ENCODE measurements around the gene SLC26A1. TPM values are rescaled to one million over a fixed set of nuclear protein-coding genes. Genes with fewer than 3 reads are reported as not detected.

Gene SLC26A1
- total RNA-seq, 1 experiment from 2014 or later = 6.2 TPM

Other genes with a start within 250 kb of the SLC26A1 start
- gene CPLX1, start 167.3 kb downstream of the SLC26A1 start, total RNA-seq (2014; rRNA removed; shearing (Covaris generic)) = 0.28 and 0.73 TPM in 2 replicates
- gene GAK, start 61.1 kb downstream of the SLC26A1 start, total RNA-seq (2014; rRNA removed; shearing (Covaris generic)) = 278 and 308 TPM in 2 replicates
- 13.7 and 33.0 TPM in 2 replicates for gene TMEM175, start 60.9 kb downstream of the SLC26A1 start, total RNA-seq (2014; rRNA removed; shearing (Covaris generic))
- gene DGKQ, start 19.8 kb downstream of the SLC26A1 start, total RNA-seq (2014; rRNA removed; shearing (Covaris generic)) = 46.7 and 50.5 TPM in 2 replicates
- gene IDUA, start 6.4 kb downstream of the SLC26A1 start, total RNA-seq (2014; rRNA removed; shearing (Covaris generic)) = 39.7 and 53.5 TPM in 2 replicates
- 74.9 and 76.9 TPM in 2 replicates for gene FGFRL1, start 18.2 kb upstream of the SLC26A1 start, total RNA-seq (2014; rRNA removed; shearing (Covaris generic))
- gene RNF212, start 120.2 kb upstream of the SLC26A1 start, total RNA-seq (2014; rRNA removed; shearing (Covaris generic)) = not detected in 2 replicates
- gene SPON2, start 179.2 kb upstream of the SLC26A1 start, total RNA-seq (2014; rRNA removed; shearing (Covaris generic)) = 1.2 and 2.9 TPM in 2 replicates

Data from HT-29 (cell line).